H9 (cell line): ENCODE measurements around the gene THSD7A. TPM values are rescaled to one million over a fixed set of nuclear protein-coding genes. Genes with fewer than 3 reads are reported as not detected.

Experiments used
- DNase-seq: peaks from one replicate; pipeline ENCODE4 v3.0.0-alpha.2; 2017
- H2AFZ ChIP-seq: one replicate; pipeline ENCODE4 v1.6.1; 2013; ENCODE audit warnings: mild to moderate bottlenecking, low read length, control low read depth, moderate library complexity
- H2AK5ac ChIP-seq: 2 replicates; pipeline ENCODE4 v1.6.1; 2013; ENCODE audit warnings: low read length, control low read depth, mixed read lengths; ENCODE audit not compliant: insufficient read length
- H2BK120ac ChIP-seq: one replicate; pipeline ENCODE4 v1.6.1; 2013; ENCODE audit warnings: low read depth, mild to moderate bottlenecking, low read length, control low read depth, inconsistent platforms; ENCODE audit not compliant: poor library complexity, severe bottlenecking
- H2BK12ac ChIP-seq: 2 replicates; pipeline ENCODE4 v1.6.1; 2013; ENCODE audit warnings: low read length, control low read depth, mixed read lengths, low read depth; ENCODE audit not compliant: insufficient read length
- H2BK15ac ChIP-seq: 2 replicates; pipeline ENCODE4 v1.6.1; 2013; ENCODE audit warnings: low read depth, low read length, control low read depth
- H2BK20ac ChIP-seq: one replicate; pipeline ENCODE4 v1.6.1; 2013; ENCODE audit warnings: low read depth, mild to moderate bottlenecking, low read length, control low read depth, inconsistent platforms; ENCODE audit not compliant: poor library complexity, severe bottlenecking
- H2BK5ac ChIP-seq: 2 replicates; pipeline ENCODE4 v1.6.1; 2013; ENCODE audit warnings: low read length, control low read depth, mixed read lengths; ENCODE audit not compliant: insufficient read length
- H3K14ac ChIP-seq: 2 replicates; pipeline ENCODE4 v1.6.1; 2013; ENCODE audit warnings: low read length, control low read depth; ENCODE audit not compliant: insufficient read depth
- H3K18ac ChIP-seq: 2 replicates; pipeline ENCODE4 v1.6.1; 2013; ENCODE audit warnings: low read depth, mild to moderate bottlenecking, mixed read lengths, low read length, control low read depth; ENCODE audit not compliant: insufficient read length
- H3K23ac ChIP-seq: 2 replicates; pipeline ENCODE4 v1.6.1; 2013; ENCODE audit warnings: low read length, control low read depth, mixed read lengths, low read depth; ENCODE audit not compliant: insufficient read length
- H3K23me2 ChIP-seq: 2 replicates; pipeline ENCODE4 v1.6.1; 2013; ENCODE audit warnings: low read depth, mild to moderate bottlenecking, mixed read lengths, low read length, control low read depth; ENCODE audit not compliant: insufficient read length, poor library complexity, severe bottlenecking
- H3K27ac ChIP-seq: 2 replicates; pipeline ENCODE4 v1.5.1; 2013; ENCODE audit warnings: low read length, control low read depth, mixed read lengths, low read depth; ENCODE audit not compliant: insufficient read length
- H3K27me3 ChIP-seq: 2 replicates; pipeline ENCODE4 v1.6.1; 2013; ENCODE audit warnings: low read length, control low read depth, inconsistent platforms; ENCODE audit not compliant: insufficient read depth
- H3K4ac ChIP-seq: 2 replicates; pipeline ENCODE4 v1.6.1; 2013; ENCODE audit warnings: low read depth, mild to moderate bottlenecking, control low read depth, inconsistent platforms, low read length, moderate library complexity
- H3K4me1 ChIP-seq: 2 replicates; pipeline ENCODE4 v1.6.1; 2013; ENCODE audit warnings: low read length, control low read depth, inconsistent platforms; ENCODE audit not compliant: insufficient read depth
- H3K4me2 ChIP-seq: 2 replicates; pipeline ENCODE4 v1.6.1; 2013; ENCODE audit warnings: low read length, control low read depth, mixed read lengths; ENCODE audit not compliant: insufficient read length, insufficient read depth
- H3K56ac ChIP-seq: 2 replicates; pipeline ENCODE4 v1.6.1; 2013; ENCODE audit warnings: low read depth, mild to moderate bottlenecking, mixed read lengths, low read length, control low read depth; ENCODE audit not compliant: insufficient read length
- H3K79me1 ChIP-seq: 2 replicates; pipeline ENCODE4 v1.6.1; 2013; ENCODE audit warnings: low read depth, mild to moderate bottlenecking, moderate library complexity, low read length, control low read depth, inconsistent platforms; ENCODE audit not compliant: insufficient read depth, poor library complexity, severe bottlenecking
- H3K79me2 ChIP-seq: 2 replicates; pipeline ENCODE4 v1.6.1; 2013; ENCODE audit warnings: low read length, control low read depth, inconsistent platforms; ENCODE audit not compliant: insufficient read depth
- H3K9ac ChIP-seq: 2 replicates; pipeline ENCODE4 v1.6.1; 2013; ENCODE audit warnings: low read length, control low read depth, mixed read lengths; ENCODE audit not compliant: insufficient read length; ENCODE audit errors: extremely low read depth
- H3K9me3 ChIP-seq: one replicate; pipeline ENCODE4 v1.6.1; 2013; ENCODE audit warnings: low read depth, low read length, inconsistent platforms; ENCODE audit not compliant: control insufficient read depth
- H3T11ph ChIP-seq: one replicate; pipeline ENCODE4 v1.6.1; 2013; ENCODE audit warnings: mild to moderate bottlenecking, low read length, control low read depth, inconsistent platforms
- H4K20me1 ChIP-seq: one replicate; pipeline ENCODE4 v1.6.1; 2013; ENCODE audit not compliant: control insufficient read depth, insufficient read length, insufficient read depth
- H4K5ac ChIP-seq: 2 replicates; pipeline ENCODE4 v1.6.1; 2013; ENCODE audit warnings: low read depth, mild to moderate bottlenecking, mixed read lengths, low read length, control low read depth; ENCODE audit not compliant: insufficient read length
- H4K8ac ChIP-seq: replicated peaks from 2 replicates; pipeline ENCODE4 v1.6.1; 2013; ENCODE audit warnings: low read length, control low read depth, mixed read lengths, low read depth; ENCODE audit not compliant: insufficient read length
- H4K91ac ChIP-seq: 2 replicates; pipeline ENCODE4 v1.6.1; 2013; ENCODE audit warnings: low read depth, mild to moderate bottlenecking, moderate library complexity, mixed read lengths, low read length, control low read depth; ENCODE audit not compliant: insufficient read length
- H3K27ac Mint-ChIP-seq, 3 experiments: 2 replicates in 2 of 3; 3 replicates in 1 of 3; pipeline ENCODE4 v1.8.0; 2020 to 2021; ENCODE audit warnings: mixed read lengths in 3 of 3, mild to moderate bottlenecking in 1 of 3, moderate library complexity in 1 of 3
- H3K27me3 Mint-ChIP-seq: 2 replicates; pipeline ENCODE4 v1.8.0; 2021; ENCODE audit warnings: low read depth, mild to moderate bottlenecking, moderate library complexity, mixed read lengths
- H3K36me3 Mint-ChIP-seq, 3 experiments: 2 replicates in 2 of 3; 3 replicates in 1 of 3; pipeline ENCODE4 v1.8.0; 2020 to 2021; ENCODE audit warnings: low read depth in 3 of 3, mixed read lengths in 3 of 3; ENCODE audit not compliant: insufficient read depth in 1 of 3
- H3K4me1 Mint-ChIP-seq, 2 experiments: 2 replicates each; pipeline ENCODE4 v1.8.0; 2020; ENCODE audit warnings: mixed read lengths in 2 of 2
- H3K4me3 Mint-ChIP-seq, 2 experiments: 2 replicates in 1 of 2; 3 replicates in 1 of 2; pipeline ENCODE4 v1.8.0; 2020 to 2021; ENCODE audit warnings: mild to moderate bottlenecking in 2 of 2, mixed read lengths in 2 of 2, moderate library complexity in 1 of 2
- H3K9me3 Mint-ChIP-seq, 2 experiments: 2 replicates in 1 of 2; 3 replicates in 1 of 2; pipeline ENCODE4 v1.8.0; 2020; ENCODE audit warnings: mild to moderate bottlenecking in 2 of 2, mixed read lengths in 2 of 2, moderate library complexity in 1 of 2
- CTCF ChIP-seq: fragments of 200-600 bp; sonication (generic); conservative IDR thresholded peaks from 3 replicates; pipeline ENCODE4 v1.8.0; 2021; ENCODE audit warnings: antibody characterized with exemption, mild to moderate bottlenecking
- WGBS: extraction: QIAGEN DNeasy Blood & Tissue Kit; methylation state at CpG from one replicate; pipeline ENCODE4 v1.1.7; 2013; ENCODE audit warnings: missing lambda C conversion rate, low lambda C conversion rate, mixed read lengths; ENCODE audit not compliant: insufficient read length; ENCODE audit errors: extremely low coverage; 5-methylcytosine and 5-hydroxymethylcytosine counted together
- total RNA-seq: library from RNA; stranded (reverse); gene quantifications from 2 replicates; pipeline ENCODE4 v1.2.1, GENCODE V29; 2021

THSD7A gene
- total RNA-seq, 1 experiment from 2014 or later = 0.42 TPM

- no peak overlapping the region for H4K91ac ChIP-seq
- no peak overlapping the region for H3K23ac ChIP-seq
- no peak overlapping the region for H2AK5ac ChIP-seq
- H3K27me3 ChIP-seq = no peaks in the 10 kb centered on the region
- no peak overlapping the region for H3K14ac ChIP-seq
- Mint-ChIP-seq H3K4me1 (peaks cover 46% of the 10 kb centered on the region in 2 experiments), H3K27me3 (no peaks in the 10 kb centered on the region), H3K4me3 (peak overlapping the region; percentile 17 to 47; a peak in 2 of 5 replicates), H3K27ac (peak overlapping the region; percentile 44 to 96 (median 62); a peak in 4 of 7 replicates), H3K9me3 (peaks cover 0 to 2% of the 10 kb centered on the region in 2 experiments; a peak in 1 of 5 replicates), H3K36me3 (no peaks in the 10 kb centered on the region; a peak in 1 of 7 replicates)
- H3K4me2 ChIP-seq = no peak overlapping the region
- no peaks in the 10 kb centered on the region for H3K9me3 ChIP-seq
- H4K8ac ChIP-seq = no peak overlapping the region
- no peak for TF ChIP-seq CTCF
- H3K4me1 ChIP-seq = peaks cover 2% of the 10 kb centered on the region; the same call in 1 of the 2 replicates
- no peak overlapping the region for H3K4ac ChIP-seq
- H2BK120ac ChIP-seq = no peak overlapping the region
- H3T11ph ChIP-seq = no peak overlapping the region
- no peaks in the 10 kb centered on the region for H3K23me2 ChIP-seq
- H3K9ac ChIP-seq = no peak overlapping the region
- no peak overlapping the region for H4K5ac ChIP-seq
- H2BK12ac ChIP-seq = no peak overlapping the region
- no peak for DNase-seq
- no peak overlapping the region for H3K27ac ChIP-seq
- no peak overlapping the region for H2AFZ ChIP-seq
- H4K20me1 ChIP-seq = no peaks in the 10 kb centered on the region
- WGBS = no CpG with 5 or more reads among the region's 5 CpGs
- no peaks in the 10 kb centered on the region for H3K79me2 ChIP-seq
- H3K56ac ChIP-seq = no peak overlapping the region
- no peak overlapping the region for H3K18ac ChIP-seq
- H2BK5ac ChIP-seq = no peak overlapping the region
- no peak overlapping the region for H2BK20ac ChIP-seq
- no peaks in the 10 kb centered on the region for H3K79me1 ChIP-seq
- no peak overlapping the region for H2BK15ac ChIP-seq
These were observed 14.5 kb upstream of the THSD7A start for GRCh38 chr7:11846361-11846955.
